CD14-positive monocyte (primary cell): Measurements from ENCODE around the gene CENPA. TPM values are rescaled to one million over a fixed set of nuclear protein-coding genes. Genes with fewer than 3 reads are reported as not detected.

Source experiments
- DNase-seq, 3 donors: peaks; one replicate each; pipeline ENCODE4 v3.0.0-alpha.2; 2011 to 2022
- H2AFZ ChIP-seq: 2 replicates; pipeline ENCODE4 v1.6.0; 2012; ENCODE audit warnings: mild to moderate bottlenecking, low read depth, low read length, inconsistent platforms; ENCODE audit not compliant: insufficient read depth, poor library complexity, severe bottlenecking
- H3K27ac ChIP-seq, 2 donors: 1 replicate in 1 of 2; 2 replicates in 1 of 2; pipeline ENCODE4 v1.5.1; 2012 to 2013; ENCODE audit warnings: low read length in 2 of 2, control low read depth in 1 of 2, inconsistent platforms in 1 of 2, low read depth in 1 of 2, mild to moderate bottlenecking in 1 of 2
- H3K27me3 ChIP-seq, 2 donors: one replicate each; pipeline versions ENCODE4 v1.6.0 to v1.6.1; 2011 to 2013; ENCODE audit warnings: low read length in 2 of 2; ENCODE audit not compliant: control insufficient read depth in 2 of 2, insufficient read depth in 2 of 2
- H3K36me3 ChIP-seq, 2 donors: replicated peaks in 1 of 2; 1 replicate in 1 of 2; 2 replicates in 1 of 2; pipeline versions ENCODE4 v1.5.1 to v1.6.1; 2012 to 2013; ENCODE audit warnings: low read length in 2 of 2, control low read depth in 1 of 2, inconsistent platforms in 1 of 2, mild to moderate bottlenecking in 1 of 2; ENCODE audit not compliant: insufficient read depth in 2 of 2, control insufficient read depth in 1 of 2
- H3K4me1 ChIP-seq, 2 donors: 1 replicate in 1 of 2; 2 replicates in 1 of 2; pipeline versions ENCODE4 v1.5.1 to v1.6.1; 2012 to 2013; ENCODE audit warnings: low read length in 2 of 2, control low read depth in 1 of 2, inconsistent platforms in 1 of 2, mild to moderate bottlenecking in 1 of 2, moderate library complexity in 1 of 2; ENCODE audit not compliant: insufficient read depth in 2 of 2, control insufficient read depth in 1 of 2
- H3K4me2 ChIP-seq: replicated peaks from 2 replicates; pipeline ENCODE3; 2012; ENCODE audit warnings: low read length, moderate library complexity, mild to moderate bottlenecking; ENCODE audit not compliant: poor library complexity, severe bottlenecking; ENCODE audit errors: extremely low read depth
- H3K4me3 ChIP-seq, 3 experiments: fragments of 200-600 bp in 1 of 3; sonication (generic) in 1 of 3; replicated peaks in 1 of 3; 1 replicate in 2 of 3; 2 replicates in 1 of 3; pipeline ENCODE4 v1.5.1; 2011 to 2013; ENCODE audit warnings: low read length in 3 of 3, mild to moderate bottlenecking in 3 of 3, control low read depth in 2 of 3, low read depth in 2 of 3, inconsistent platforms in 1 of 3, moderate library complexity in 1 of 3
- H3K79me2 ChIP-seq: 2 replicates; pipeline ENCODE4 v1.6.0; 2012; ENCODE audit warnings: mild to moderate bottlenecking, control low read depth, inconsistent platforms, low read length, moderate library complexity; ENCODE audit not compliant: insufficient read depth
- H3K9ac ChIP-seq: 2 replicates; pipeline ENCODE4 v1.6.0; 2017; ENCODE audit warnings: low read length, mild to moderate bottlenecking; ENCODE audit not compliant: insufficient read depth, poor library complexity, severe bottlenecking
- H3K9me3 ChIP-seq, 2 donors: replicated peaks in 1 of 2; 1 replicate in 1 of 2; 2 replicates in 1 of 2; pipeline versions ENCODE4 v1.5.1 to v1.6.1; 2012 to 2013; ENCODE audit warnings: low read length in 2 of 2, control low read depth in 1 of 2; ENCODE audit not compliant: control insufficient read depth in 1 of 2, insufficient read depth in 1 of 2
- H4K20me1 ChIP-seq: 2 replicates; pipeline ENCODE4 v1.6.0; 2012; ENCODE audit warnings: mild to moderate bottlenecking, low read length, control low read depth, moderate library complexity; ENCODE audit not compliant: insufficient read depth
- H3K27ac Mint-ChIP-seq, 7 donors: one replicate each; pipeline ENCODE4 v1.8.0; 2020; ENCODE audit warnings: mild to moderate bottlenecking in 7 of 7, mixed read lengths in 7 of 7, moderate library complexity in 6 of 7, inconsistent platforms in 2 of 7
- H3K27me3 Mint-ChIP-seq, 3 donors: one replicate each; pipeline ENCODE4 v1.8.0; 2021 to 2022; ENCODE audit warnings: low read depth in 3 of 3, mild to moderate bottlenecking in 3 of 3, mixed read lengths in 3 of 3, moderate library complexity in 3 of 3, inconsistent platforms in 1 of 3
- H3K36me3 Mint-ChIP-seq, 2 donors: one replicate each; pipeline ENCODE4 v1.8.0; 2020; ENCODE audit warnings: mixed read lengths in 2 of 2, inconsistent platforms in 1 of 2, mild to moderate bottlenecking in 1 of 2
- H3K4me1 Mint-ChIP-seq: one replicate; pipeline ENCODE4 v1.8.0; 2020; ENCODE audit warnings: mild to moderate bottlenecking, mixed read lengths
- H3K4me3 Mint-ChIP-seq, 2 donors: one replicate each; pipeline ENCODE4 v1.8.0; 2020; ENCODE audit warnings: mild to moderate bottlenecking in 2 of 2, mixed read lengths in 2 of 2, moderate library complexity in 1 of 2
- H3K9me3 Mint-ChIP-seq, 7 donors: one replicate each; pipeline ENCODE4 v1.8.0; 2020 to 2022; ENCODE audit warnings: mixed read lengths in 7 of 7, mild to moderate bottlenecking in 6 of 7, moderate library complexity in 6 of 7, inconsistent platforms in 2 of 7
- CTCF ChIP-seq: fragments of 200-600 bp; IDR thresholded peaks from one replicate; pipeline ENCODE4 v1.8.0; 2022; ENCODE audit warnings: antibody characterized with exemption, mild to moderate bottlenecking
- WGBS: methylation state at CpG from one replicate; pipeline ENCODE4 v1.1.5; 2013; ENCODE audit warnings: missing lambda C conversion rate; ENCODE audit not compliant: insufficient coverage; 5-methylcytosine and 5-hydroxymethylcytosine counted together
- intact Hi-C, 2 donors: fragments of 100-400 bp; cut with micrococcal nuclease; formaldehyde crosslinking; loops; one replicate each; pipeline versions ENCODE4 v1.15.0 to v1.15.1; 2023
- polyA plus RNA-seq, 3 donors: library from polyadenylated mRNA; depleted of rRNA in 1 of 3; unstranded in 2 of 3; stranded (reverse) in 1 of 3; fragments of 300-500 nt in 2 of 3; fragments of >200 nt in 1 of 3; fragmentation: Illumina TruSeq in 2 of 3; gene quantifications; 1 replicate in 2 of 3; 2 replicates in 1 of 3; pipeline ENCODE4 v1.2.3, GENCODE V29; 2012 to 2021

The CENPA gene
- polyA plus RNA-seq, 3 donors, result 0.24 TPM; not detected in 2

GRCh38 chr2:26786207-26787028, 562 bp downstream of the CENPA start:
- peaks cover 0 to 4% of the 10 kb centered on the region in 2 donors for H3K9me3 ChIP-seq
- Mint-ChIP-seq H3K27ac (peak overlapping the region in 5 of 7 donors; percentile 6 to 72 (median 30)), H3K9me3 (peaks cover 0 to 2% (median 0%) of the 10 kb centered on the region in 7 donors), H3K4me3 (peak overlapping the region; percentile 66 to 78), H3K36me3 (peaks cover 7% of the 10 kb centered on the region in 2 donors), H3K4me1 (peaks cover 44% of the 10 kb centered on the region), H3K27me3 (peaks cover 0 to 2% (median 0%) of the 10 kb centered on the region in 3 donors)
- WGBS, result 5% methylated on average over 50 of the region's 55 CpGs
- peak overlapping the region; percentile 86 for H2AFZ ChIP-seq
- H3K4me2 ChIP-seq, result peak overlapping the region; percentile 84
- DNase-seq, result no peak
- H3K27ac ChIP-seq, result peak overlapping the region in 1 of 2 donors; percentile 18
- no peaks in the 10 kb centered on the region for H4K20me1 ChIP-seq
- H3K27me3 ChIP-seq, result no peaks in the 10 kb centered on the region
- H3K9ac ChIP-seq, result peak overlapping the region; percentile 65
- peaks cover 55% of the 10 kb centered on the region for H3K79me2 ChIP-seq
- H3K4me3 ChIP-seq, result peak overlapping the region; percentile 60 to 96 (median 85)
- peaks cover 2 to 12% of the 10 kb centered on the region in 2 donors for H3K36me3 ChIP-seq
- TF ChIP-seq CTCF, result no peak
- peaks cover 33 to 42% of the 10 kb centered on the region in 2 donors for H3K4me1 ChIP-seq
- intact Hi-C loops, result loop anchor here in 1 of 2 donors (10.0 kb wide), 1 partner anchor 912 kb away; the partner anchor contains the start of gene ASXL2

GRCh38 chr2:26792720-26793119, 6.9 kb downstream of the CENPA start:
- Histone ChIP-seq H3K4me3 (no peak overlapping the region), H3K9ac (no peak overlapping the region), H3K4me1 (peaks cover 15 to 16% of the 10 kb centered on the region in 2 donors), H3K36me3 (peaks cover 35 to 66% of the 10 kb centered on the region in 2 donors), H3K9me3 (peaks cover 0 to 4% of the 10 kb centered on the region in 2 donors), H4K20me1 (no peaks in the 10 kb centered on the region), H3K4me2 (no peak overlapping the region), H3K27ac (peak overlapping the region in 1 of 2 donors; percentile 31), H3K79me2 (peaks cover 61% of the 10 kb centered on the region), H2AFZ (no peak overlapping the region), H3K27me3 (no peaks in the 10 kb centered on the region)
- no peak for TF ChIP-seq CTCF
- intact Hi-C loops, result no loop called here
- Mint-ChIP-seq H3K4me1 (peaks cover 22% of the 10 kb centered on the region), H3K36me3 (peaks cover 48 to 62% of the 10 kb centered on the region in 2 donors), H3K4me3 (no peak overlapping the region), H3K27me3 (no peaks in the 10 kb centered on the region), H3K27ac (peak overlapping the region in 2 of 7 donors; percentile 7 to 72), H3K9me3 (peaks cover 0 to 2% (median 0%) of the 10 kb centered on the region in 7 donors)
- DNase-seq, result no peak
- 100% methylated on average over 3 of the region's 3 CpGs for WGBS
